Measurements from ENCODE around the gene GABRB1.

DNA sequence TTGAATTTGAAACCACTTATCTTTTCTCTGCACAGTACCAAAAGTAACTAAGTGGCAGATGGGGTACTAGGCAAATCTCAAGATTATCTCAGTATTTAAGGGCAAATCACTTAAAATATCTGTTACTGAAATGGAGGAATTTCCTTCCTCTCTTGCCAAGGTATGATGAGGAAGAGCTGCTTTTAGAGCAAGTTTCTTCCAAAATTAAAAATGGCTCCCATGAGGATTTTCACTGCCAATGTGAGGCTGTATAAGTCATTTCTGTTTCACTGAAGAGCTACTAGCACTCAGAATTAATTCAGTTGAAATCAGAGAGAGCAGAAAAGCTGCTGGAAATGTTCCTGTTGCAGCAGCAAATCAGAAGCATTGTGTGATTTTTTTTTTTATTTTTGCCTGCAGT, 43.4 kb downstream of the GABRB1 start:
- TF ChIP-seq EZH2 (IDR thresholded peaks at IDR 0.05; ENCODE audit: low read depth, unreplicated experiment), result no peak
- TF ChIP-seq, protein P1, sequence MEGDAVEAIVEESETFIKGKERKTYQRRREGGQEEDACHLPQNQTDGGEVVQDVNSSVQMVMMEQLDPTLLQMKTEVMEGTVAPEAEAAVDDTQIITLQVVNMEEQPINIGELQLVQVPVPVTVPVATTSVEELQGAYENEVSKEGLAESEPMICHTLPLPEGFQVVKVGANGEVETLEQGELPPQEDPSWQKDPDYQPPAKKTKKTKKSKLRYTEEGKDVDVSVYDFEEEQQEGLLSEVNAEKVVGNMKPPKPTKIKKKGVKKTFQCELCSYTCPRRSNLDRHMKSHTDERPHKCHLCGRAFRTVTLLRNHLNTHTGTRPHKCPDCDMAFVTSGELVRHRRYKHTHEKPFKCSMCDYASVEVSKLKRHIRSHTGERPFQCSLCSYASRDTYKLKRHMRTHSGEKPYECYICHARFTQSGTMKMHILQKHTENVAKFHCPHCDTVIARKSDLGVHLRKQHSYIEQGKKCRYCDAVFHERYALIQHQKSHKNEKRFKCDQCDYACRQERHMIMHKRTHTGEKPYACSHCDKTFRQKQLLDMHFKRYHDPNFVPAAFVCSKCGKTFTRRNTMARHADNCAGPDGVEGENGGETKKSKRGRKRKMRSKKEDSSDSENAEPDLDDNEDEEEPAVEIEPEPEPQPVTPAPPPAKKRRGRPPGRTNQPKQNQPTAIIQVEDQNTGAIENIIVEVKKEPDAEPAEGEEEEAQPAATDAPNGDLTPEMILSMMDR (conservative IDR thresholded peaks at IDR 0.05; ENCODE audit: low read depth in 2 of 2), result no peak
- TF ChIP-seq EZH2phosphoT487 (IDR thresholded peaks at IDR 0.05; ENCODE audit: unreplicated experiment), result no peak
- TF ChIP-seq ZNF331 (CRISPR knock-in tag; IDR thresholded peaks at IDR 0.05; ENCODE audit: low read depth), result no peak
- TF ChIP-seq CREB1 (CRISPR knock-in tag; IDR thresholded peaks at IDR 0.05; ENCODE audit: low read depth), result no peak
- no peak for TF ChIP-seq POLR2AphosphoS5 (IDR thresholded peaks at IDR 0.05; ENCODE audit: low read depth)
- no peak for TF ChIP-seq REST (IDR thresholded peaks at IDR 0.05; ENCODE audit: unreplicated experiment)
- TF ChIP-seq STAT1 (IDR thresholded peaks at IDR 0.05; ENCODE audit: unreplicated experiment), result no peak
- TF ChIP-seq JUNB (IDR thresholded peaks at IDR 0.05; ENCODE audit: unreplicated experiment), result no peak

Data from GM23338 (cell line).